Activated T-cell treated with anti-CD3 and anti-CD28 coated beads, Interleukin-2, amount 50 U/mL, for 48 hours (primary cell): ENCODE results near the gene DAB2.

Experiments
- DNase-seq, 2 experiments: peaks; one replicate each; pipeline ENCODE4 v3.0.0-alpha.2; 2020

Gene DAB2

DNA sequence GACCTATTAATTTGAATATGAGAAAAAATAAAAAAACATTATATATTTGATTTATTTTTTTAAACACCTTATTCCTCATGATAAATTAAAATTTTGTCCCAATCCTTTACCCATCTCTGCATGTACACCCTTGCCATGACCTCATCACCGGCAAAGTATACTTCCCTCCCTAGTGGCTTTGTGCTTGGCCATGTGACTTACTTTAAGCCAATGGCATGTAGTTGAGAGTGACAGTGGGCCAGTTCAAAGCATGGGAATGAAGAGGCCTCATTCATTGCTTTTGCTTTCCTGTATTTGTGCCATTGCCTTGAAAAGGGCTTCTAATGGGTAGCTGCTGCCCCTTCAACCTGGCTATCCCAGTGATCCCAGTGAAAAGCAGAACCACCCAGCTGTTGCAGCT, 91.7 kb downstream of the DAB2 start:
- DNase-seq: no peak

DNA sequence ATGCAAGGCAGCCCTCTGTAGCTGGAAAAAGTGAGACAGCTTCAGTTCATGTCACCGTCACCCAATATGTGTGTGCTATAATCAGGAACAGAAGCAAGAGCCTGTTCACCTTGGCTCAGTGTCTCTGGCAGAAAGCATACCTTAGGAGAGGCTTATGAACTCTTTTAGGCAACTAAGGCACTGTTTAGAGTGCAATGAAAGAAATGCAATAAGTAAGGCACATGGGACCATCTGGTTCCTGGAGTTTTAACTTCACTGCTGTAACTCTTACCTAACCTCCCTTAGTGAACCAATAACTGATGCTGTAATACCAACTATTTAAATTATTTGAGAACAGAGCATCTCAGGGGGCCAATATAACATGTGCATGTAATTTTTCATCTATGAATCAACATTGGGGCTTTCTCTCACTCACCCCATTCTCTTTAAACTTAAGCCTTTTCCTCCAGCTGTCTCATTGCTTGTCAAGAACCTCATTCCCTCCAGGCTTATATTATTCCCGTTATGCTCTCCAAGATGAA, 92.9 kb downstream of the DAB2 start:
- no peak for DNase-seq

DNA sequence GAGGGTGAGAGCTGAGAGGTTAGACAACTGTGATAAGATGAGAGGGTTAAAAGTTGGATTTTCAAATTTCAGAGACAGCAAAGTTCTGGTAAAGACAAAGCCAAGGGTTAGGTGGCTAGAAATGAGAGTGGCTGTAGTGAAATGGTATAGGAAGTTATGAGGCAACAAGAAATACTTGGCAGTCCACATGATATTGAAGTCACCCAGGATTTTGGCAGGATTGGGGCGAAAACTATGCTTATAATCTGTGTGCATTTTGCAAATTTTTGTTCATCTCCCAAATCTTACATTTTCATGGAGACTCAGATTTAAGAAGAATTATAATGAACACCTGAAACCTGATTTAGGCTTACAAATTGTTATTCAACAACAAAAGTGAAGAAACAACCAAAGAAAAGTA, 96.0 kb downstream of the DAB2 start:
- no peak for DNase-seq

DNA sequence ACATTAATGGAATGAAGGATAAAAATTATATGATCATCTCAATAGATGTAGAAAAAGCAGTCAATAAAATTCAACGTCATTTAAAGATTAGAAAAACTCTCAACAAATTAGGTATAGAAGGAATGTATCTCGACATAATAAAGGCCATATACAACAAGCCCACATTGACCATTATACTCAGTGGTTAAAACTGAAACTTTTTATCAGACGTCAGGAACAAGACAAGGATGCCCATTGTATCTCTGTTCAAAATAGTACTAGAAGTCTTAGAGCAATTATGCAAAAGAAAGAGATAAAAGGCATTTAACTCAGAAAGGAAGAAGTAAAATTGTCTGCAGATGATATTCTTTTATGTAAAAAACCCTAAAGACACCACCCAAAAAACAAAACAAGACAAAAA, 101.2 kb downstream of the DAB2 start:
- DNase-seq: no peak
